ENCODE results near the gene GPR31. TPM values are rescaled to one million over a fixed set of nuclear protein-coding genes. Genes with fewer than 3 reads are reported as not detected.

Gene GPR31
- total and polyA plus RNA-seq, 2 donors (not counting 3 experiments of a cell fraction or from before 2014, with no cell fraction given): not detected

GRCh38 chr6:167113047-167113754 lies 44.6 kb downstream of the GPR31 start:
- POLR2A ChIA-PET: no interaction called here

More at GRCh38 chr6:167113047-167113754, 44.6 kb downstream of the GPR31 start:
- H3K9ac ChIP-seq (replicated peaks; ENCODE audit: extremely low read depth, insufficient read depth, low read length): no peak overlapping the region
- H3K9me3 ChIP-seq (replicated peaks; ENCODE audit: control insufficient read depth, insufficient read depth, low read length): no peaks in the 10 kb centered on the region
- H3K36me3 ChIP-seq (ENCODE audit: control insufficient read depth in 2 of 2, extremely low read depth in 1 of 2, insufficient read depth in 2 of 2, low read length in 2 of 2): no peaks in the 10 kb centered on the region
- BruUV-seq (replicated peaks): no TSS peak
- intact Hi-C loops (cut with micrococcal nuclease): no loop called here
- no peaks in the 10 kb centered on the region for H3K27me3 ChIP-seq (ENCODE audit: control insufficient read depth in 2 of 2, insufficient read depth in 2 of 2, low read length in 2 of 2)
- no peak overlapping the region for H3K27ac ChIP-seq (ENCODE audit: insufficient read depth, low read depth, low read length)
- H3K9me1 ChIP-seq (replicated peaks; ENCODE audit: control insufficient read depth, extremely low read depth, insufficient read depth, low read length): no peaks in the 10 kb centered on the region
- dilution Hi-C loops (cut with MboI; ENCODE audit: extremely low pct_ligation_motif_present, low sequenced_read_pairs): no loop called here
- DNase-seq (ENCODE audit: low read depth, low spot score) (no peak), FAIRE-seq (no peak)
- H3K4me3 ChIP-seq (replicated peaks in 1 of 3; ENCODE audit: insufficient read depth in 1 of 3, low read depth in 1 of 3, low read length in 3 of 3): no peak overlapping the region
- CTCF ChIA-PET: no interaction called here
- no peak overlapping the region for H2AFZ ChIP-seq (ENCODE audit: low read depth, low read length)
- no peaks in the 10 kb centered on the region for H4K20me1 ChIP-seq (replicated peaks; ENCODE audit: control insufficient read depth, extremely low read depth, insufficient read depth, low read length)
- H3K4me2 ChIP-seq (ENCODE audit: insufficient read depth, low read length): no peak overlapping the region
- no peaks in the 10 kb centered on the region for H3K79me2 ChIP-seq (ENCODE audit: control insufficient read depth, insufficient read depth, low read length)
- TF ChIP-seq JUN (IDR thresholded peaks at IDR 0.05; ENCODE audit: borderline replicate concordance, insufficient read depth, insufficient read length, low read depth) (no peak), CTCF (IDR thresholded peaks at IDR 0.05; ENCODE audit: extremely low read depth in 1 of 2, insufficient read depth in 1 of 2, low read depth in 1 of 2, low read length in 2 of 2) (no peak), POLR2AphosphoS5 (IDR thresholded peaks at IDR 0.05; ENCODE audit: insufficient read depth, low read depth, low read length) (no peak), EZH2 (IDR thresholded peaks at IDR 0.05; ENCODE audit: borderline replicate concordance, low read depth, low read length, severe bottlenecking) (no peak), POLR2A (IDR thresholded peaks at IDR 0.05; ENCODE audit: low read depth, low read length) (no peak), MYC (IDR thresholded peaks at IDR 0.05; ENCODE audit: low read depth, low read length) (no peak), FOS (IDR thresholded peaks at IDR 0.05; ENCODE audit: borderline replicate concordance, insufficient read depth, low read length) (no peak), MAX (IDR thresholded peaks at IDR 0.05; ENCODE audit: insufficient read depth, insufficient read length) (no peak), GATA2 (IDR thresholded peaks at IDR 0.05; ENCODE audit: insufficient read depth, insufficient read length, low read depth, low read length) (no peak)
- no peaks in the 10 kb centered on the region for H3K4me1 ChIP-seq (ENCODE audit: control insufficient read depth, extremely low read depth, insufficient read depth, low read length)
